ENCODE measurements around the gene MAGI2.

MAGI2 gene

GRCh38 chr7:78542981-78543380 is 910.5 kb downstream of the MAGI2 start:
- in situ Hi-C loops (cut with HindIII; ENCODE audit: low pct_ligation_motif_present, low sequenced_read_pairs): no loop called here
- TF ChIP-seq CTCF (IDR thresholded peaks at IDR 0.05; ENCODE audit: low read depth, low read length, missing control alignments): no peak
- H3K27me3 ChIP-seq (replicated peaks): no peaks in the 10 kb centered on the region

GRCh38 chr7:78542541-78542940 is 910.9 kb downstream of the MAGI2 start:
- in situ Hi-C loops (cut with HindIII; ENCODE audit: low pct_ligation_motif_present, low sequenced_read_pairs): no loop called here
- Histone ChIP-seq H3K27me3 (replicated peaks) (no peaks in the 10 kb centered on the region), H3K4me3 (ENCODE audit: low read depth, low read length) (no peak overlapping the region), H3K27ac (no peak overlapping the region), H3K36me3 (replicated peaks) (no peaks in the 10 kb centered on the region)
- DNase-seq: no peak
- no peak for TF ChIP-seq CTCF (IDR thresholded peaks at IDR 0.05; ENCODE audit: low read depth, low read length, missing control alignments)

More at GRCh38 chr7:78542981-78543380, 910.5 kb downstream of the MAGI2 start:
- DNase-seq: no peak
- no peak overlapping the region for H3K4me3 ChIP-seq (ENCODE audit: low read depth, low read length)
- no peak overlapping the region for H3K27ac ChIP-seq
- H3K36me3 ChIP-seq (replicated peaks): no peaks in the 10 kb centered on the region

GRCh38 chr7:78539825-78540224 is 913.6 kb downstream of the MAGI2 start:
- in situ Hi-C loops (cut with HindIII; ENCODE audit: low pct_ligation_motif_present, low sequenced_read_pairs): no loop called here
- no peak overlapping the region for H3K4me3 ChIP-seq (ENCODE audit: low read depth, low read length)
- no peak for TF ChIP-seq CTCF (IDR thresholded peaks at IDR 0.05; ENCODE audit: low read depth, low read length, missing control alignments)
- DNase-seq: no peak
- H3K27me3 ChIP-seq (replicated peaks): no peaks in the 10 kb centered on the region
- no peak overlapping the region for H3K27ac ChIP-seq
- H3K36me3 ChIP-seq (replicated peaks): no peaks in the 10 kb centered on the region

GRCh38 chr7:78535655-78536054 is 917.8 kb downstream of the MAGI2 start:
- in situ Hi-C loops (cut with HindIII; ENCODE audit: low pct_ligation_motif_present, low sequenced_read_pairs): no loop called here
- no peak overlapping the region for H3K4me3 ChIP-seq (ENCODE audit: low read depth, low read length)
- no peaks in the 10 kb centered on the region for H3K36me3 ChIP-seq (replicated peaks)
- TF ChIP-seq CTCF (IDR thresholded peaks at IDR 0.05; ENCODE audit: low read depth, low read length, missing control alignments): no peak
- no peaks in the 10 kb centered on the region for H3K27me3 ChIP-seq (replicated peaks)
- no peak overlapping the region for H3K27ac ChIP-seq
- no peak for DNase-seq

- peak; percentile 65 for DNase-seq
- Histone ChIP-seq H3K4me3 (ENCODE audit: low read depth, low read length) (no peak overlapping the region), H3K27ac (no peak overlapping the region), H3K27me3 (replicated peaks) (no peaks in the 10 kb centered on the region), H3K36me3 (replicated peaks) (no peaks in the 10 kb centered on the region)
- in situ Hi-C loops (cut with HindIII; ENCODE audit: low pct_ligation_motif_present, low sequenced_read_pairs): no loop called here
- no peak for TF ChIP-seq CTCF (IDR thresholded peaks at IDR 0.05; ENCODE audit: low read depth, low read length, missing control alignments)
Measured at GRCh38 chr7:78530351-78530750, 923.1 kb downstream of the MAGI2 start.

- peak overlapping the region; percentile 86 for H3K27ac ChIP-seq
- H3K27me3 ChIP-seq (replicated peaks): no peaks in the 10 kb centered on the region
- no peaks in the 10 kb centered on the region for H3K36me3 ChIP-seq (replicated peaks)
- DNase-seq: no peak
- H3K4me3 ChIP-seq (ENCODE audit: low read depth, low read length): no peak overlapping the region
- TF ChIP-seq CTCF (IDR thresholded peaks at IDR 0.05; ENCODE audit: low read depth, low read length, missing control alignments): no peak
- in situ Hi-C loops (cut with HindIII; ENCODE audit: low pct_ligation_motif_present, low sequenced_read_pairs): no loop called here
Measured at GRCh38 chr7:78529392-78529791, 924.1 kb downstream of the MAGI2 start.
